ENCODE results near the gene BRICD5.
A peak's percentile ranks its signal among the peaks of the same experiment; 100 is the strongest.

Gene BRICD5

DNA sequence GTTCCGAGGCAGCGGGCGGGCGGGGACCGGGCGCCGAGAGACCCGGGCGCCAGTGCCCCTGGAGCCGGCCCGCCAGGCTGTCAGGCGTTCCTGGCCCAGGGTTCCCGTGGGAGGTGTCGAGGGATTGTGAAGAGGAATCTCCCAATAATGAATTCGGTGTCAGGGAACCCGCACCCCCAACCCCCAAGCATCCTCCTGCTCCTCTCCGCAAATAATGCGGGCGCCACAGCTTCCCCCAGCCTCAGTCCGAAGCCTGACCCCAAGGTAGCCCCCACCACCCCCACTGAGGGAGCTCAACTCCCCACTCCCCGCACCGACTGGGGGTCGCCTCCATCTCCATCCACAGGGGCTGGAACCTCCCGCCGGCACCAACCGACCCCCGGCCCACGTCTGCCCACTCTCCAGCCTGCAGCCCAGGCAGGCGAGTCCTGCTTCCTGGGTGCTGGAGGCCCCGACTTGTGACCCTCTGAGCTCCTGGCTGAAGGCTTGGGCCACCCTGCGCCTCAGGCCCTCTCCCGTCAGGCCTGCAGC lies 13.6 kb downstream of the BRICD5 start:
- no peak for DNase-seq

GRCh38 chr16:2196162-2196980 lies 14.3 kb downstream of the BRICD5 start, which contains the start of gene CASKIN1:
TSS of gene CASKIN1 (minus strand) at chr16:2196605. CDS start at chr16:2196432, 173 bp downstream.
- no peak for DNase-seq

DNA sequence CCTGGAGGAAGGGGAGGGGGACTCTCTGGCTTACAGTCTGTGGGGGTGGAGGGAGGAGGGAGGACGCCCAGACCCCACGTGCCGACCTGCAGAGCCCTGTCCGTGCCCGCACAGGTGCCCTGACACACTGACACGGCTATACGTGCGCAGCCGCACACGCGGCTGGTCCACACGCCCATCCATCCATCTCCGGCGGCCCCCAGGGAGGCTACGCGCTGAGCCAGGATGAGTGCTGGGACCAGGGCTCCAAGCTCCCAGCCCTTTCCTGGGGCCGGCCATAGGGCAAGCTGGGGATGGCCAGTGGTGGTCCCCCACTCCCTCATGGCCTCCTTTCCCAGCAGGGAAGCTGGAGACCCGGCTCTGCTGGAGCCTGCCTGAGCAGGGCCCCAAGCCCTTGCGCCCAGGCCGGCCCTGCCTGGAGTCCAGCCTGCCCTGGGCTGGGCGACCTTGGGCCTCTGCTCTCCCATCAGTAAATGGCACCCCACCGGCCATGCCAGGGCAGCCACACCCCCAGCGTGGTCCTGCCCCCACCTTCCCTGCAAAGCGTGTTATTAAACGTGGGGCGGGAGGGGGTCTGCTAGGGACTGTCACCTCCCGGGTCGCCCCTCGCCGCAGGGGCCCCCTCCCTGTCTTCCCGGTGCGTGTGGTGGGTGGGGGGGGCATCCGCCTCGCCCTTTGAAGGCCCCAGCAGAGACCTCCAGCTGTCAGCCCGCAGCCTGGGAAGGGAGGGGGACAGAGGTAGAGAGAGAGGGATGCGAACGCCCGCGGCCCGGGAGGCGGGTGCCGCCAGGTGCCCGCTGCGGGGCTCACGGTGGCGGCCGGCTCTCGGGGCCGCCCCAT lies 15.1 kb downstream of the BRICD5 start:
- DNase-seq, result no peak

DNA sequence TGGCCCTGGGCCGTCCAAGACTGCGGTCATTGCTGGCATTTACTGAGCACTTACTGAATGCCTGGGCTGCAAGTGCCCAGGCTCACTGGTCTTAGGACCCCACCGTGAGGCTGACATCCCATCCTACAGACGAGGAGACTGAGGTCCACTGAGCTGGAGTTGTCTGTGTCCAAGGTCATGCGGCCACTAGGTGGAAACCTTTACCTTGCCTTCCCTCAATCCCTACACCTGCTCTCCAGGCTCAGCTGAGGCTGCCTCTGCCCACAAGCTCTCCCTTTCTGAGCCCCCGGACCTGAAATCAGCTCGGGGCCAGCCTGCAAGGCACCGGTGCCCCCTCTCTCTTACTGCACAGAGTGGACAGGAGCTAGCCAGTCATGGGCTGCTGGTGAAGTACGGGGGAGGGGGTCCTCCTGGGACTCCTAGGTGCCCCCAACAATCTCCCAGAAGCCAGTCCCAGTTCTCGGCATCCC lies 15.8 kb downstream of the BRICD5 start:
- DNase-seq, result peak; percentile 45 to 56

DNA sequence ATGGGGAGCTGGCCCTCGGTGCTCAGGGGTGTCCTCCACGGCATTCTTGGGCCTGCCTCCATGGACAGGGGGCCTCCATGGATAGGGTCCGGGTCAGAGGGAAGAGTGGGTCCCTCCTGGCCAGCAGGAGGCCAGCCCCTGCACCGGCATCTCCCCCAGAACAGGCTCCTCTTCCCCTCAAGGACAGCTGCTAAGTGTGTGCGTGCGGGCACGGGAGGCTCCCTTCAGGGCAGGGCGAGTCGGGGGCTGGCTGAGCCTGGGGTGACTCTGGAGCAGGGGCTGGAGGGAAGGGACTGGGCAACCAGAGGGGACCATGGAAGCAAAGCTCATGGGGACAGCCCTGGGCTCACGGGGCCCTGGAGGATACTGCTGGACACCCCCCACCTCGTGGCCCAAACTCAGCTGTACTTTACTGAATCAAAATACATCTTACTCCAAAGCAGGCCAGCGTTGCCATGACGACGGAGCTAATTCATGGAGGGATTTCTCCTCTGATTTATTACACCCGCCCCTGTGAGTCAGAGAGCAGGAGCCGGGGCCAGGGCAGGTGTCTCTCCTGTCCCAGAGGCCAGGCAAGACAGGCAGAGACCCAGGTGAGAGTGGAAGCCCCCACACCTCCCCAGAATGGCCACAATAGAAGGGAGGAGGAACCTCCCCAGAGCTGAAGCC lies 16.4 kb downstream of the BRICD5 start:
- no peak for DNase-seq

- no peak for DNase-seq
Observed at GRCh38 chr16:2191446-2191706, 19.3 kb downstream of the BRICD5 start.

GRCh38 chr16:2190659-2191445 lies 19.8 kb downstream of the BRICD5 start:
- no peak for DNase-seq

DNA sequence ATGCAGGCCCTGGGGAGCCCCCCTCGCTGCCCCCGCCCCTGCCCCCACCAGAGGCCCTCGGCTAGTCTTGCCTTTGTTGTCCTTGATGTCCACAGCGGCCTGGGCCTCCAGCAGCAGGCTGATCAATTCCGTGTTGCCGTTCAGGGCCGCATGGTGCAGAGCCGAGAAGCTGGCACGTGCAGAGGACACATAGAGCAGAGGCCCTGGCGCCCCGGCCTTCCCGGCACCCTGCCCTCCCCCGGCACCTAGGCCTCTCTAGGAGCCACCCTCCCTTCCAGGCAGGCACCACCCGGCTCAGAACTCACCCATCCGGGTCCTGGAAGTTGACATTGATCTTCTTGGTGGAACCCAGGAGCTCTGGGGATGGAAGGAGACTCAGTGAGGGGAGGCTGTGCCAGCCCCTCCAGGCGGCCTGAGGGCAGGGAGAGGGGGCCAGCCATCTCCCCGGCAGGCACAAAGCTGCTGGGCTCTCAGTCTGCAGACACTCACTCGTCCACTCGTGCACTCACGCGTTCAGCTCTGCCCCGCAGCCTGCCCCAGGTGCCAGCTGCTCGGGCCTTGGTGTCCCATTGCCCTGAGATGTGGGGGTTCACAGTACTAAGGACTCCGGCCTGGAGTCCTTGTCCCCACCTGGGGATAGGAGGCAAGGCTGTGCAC lies 20.5 kb downstream of the BRICD5 start:
- no peak for DNase-seq

- DNase-seq, result no peak
Observed at GRCh38 chr16:2189252-2189893, 21.3 kb downstream of the BRICD5 start.

GRCh38 chr16:2188395-2188794 lies 22.3 kb downstream of the BRICD5 start:
- DNase-seq, result no peak

DNA sequence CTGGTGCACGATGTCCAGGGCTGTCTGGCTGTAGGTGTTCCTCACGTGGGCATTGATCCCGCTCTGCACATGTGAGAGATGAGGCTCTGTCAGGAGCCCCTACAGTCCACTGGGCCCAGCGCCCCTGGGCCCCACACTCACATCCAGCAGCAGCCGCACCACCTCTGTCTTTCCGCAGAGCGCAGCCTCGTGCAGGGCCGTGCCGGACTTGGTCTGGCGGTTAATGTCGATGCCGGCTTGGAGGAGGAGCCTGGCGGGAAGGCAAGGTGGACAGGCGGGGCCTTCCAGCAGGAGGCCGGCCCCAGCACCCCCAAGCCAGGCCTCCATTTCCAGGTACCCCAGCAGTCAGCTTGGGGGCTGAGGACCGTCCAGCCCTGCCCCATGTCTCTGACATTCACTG lies 23.5 kb downstream of the BRICD5 start:
- no peak for DNase-seq

DNA sequence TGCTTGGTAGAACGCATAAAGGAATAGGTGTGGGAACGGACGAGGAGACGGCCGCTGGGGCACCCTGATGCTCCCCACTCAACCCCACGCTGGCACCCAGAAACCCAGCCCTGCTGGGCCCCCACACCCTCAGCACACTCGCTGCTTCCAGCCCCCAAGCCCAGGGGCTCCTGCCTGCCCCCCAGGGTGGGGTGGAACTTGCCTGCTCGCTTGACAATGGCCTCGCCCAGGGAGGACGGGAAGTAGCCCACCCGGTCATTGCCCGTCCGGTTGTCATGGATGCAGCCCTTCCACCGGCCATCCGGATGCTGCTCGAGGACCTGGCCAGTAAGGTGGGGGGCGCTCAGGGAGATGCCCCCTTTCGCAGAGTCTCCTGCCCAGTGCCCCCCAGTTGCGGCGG lies 24.2 kb downstream of the BRICD5 start:
- no peak for DNase-seq

- DNase-seq, result no peak
Observed at GRCh38 chr16:2186064-2186463, 24.6 kb downstream of the BRICD5 start.

GRCh38 chr16:2184962-2185361 lies 25.7 kb downstream of the BRICD5 start:
- DNase-seq, result no peak

- DNase-seq, result no peak
Observed at GRCh38 chr16:2184346-2184745, 26.3 kb downstream of the BRICD5 start.

GRCh38 chr16:2183671-2184070 lies 27.0 kb downstream of the BRICD5 start:
- no peak for DNase-seq

DNA sequence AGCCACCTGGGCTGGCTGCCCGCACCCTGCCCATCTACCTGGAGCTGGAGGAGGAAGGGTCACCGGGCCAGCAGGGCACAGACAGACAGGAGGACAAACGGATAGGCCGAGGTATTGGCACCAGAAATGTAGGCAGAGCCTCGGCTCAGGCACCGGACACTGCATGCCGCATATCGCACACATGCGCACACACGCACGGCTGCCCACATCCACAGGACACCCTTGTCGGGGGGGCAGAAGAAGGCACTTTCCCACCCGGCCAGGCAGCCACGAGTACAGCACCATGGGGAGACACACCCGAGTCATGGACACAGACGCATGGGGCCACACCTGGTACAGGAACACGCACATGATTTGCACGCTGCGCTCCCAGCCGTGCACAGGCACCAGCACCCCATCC lies 28.7 kb downstream of the BRICD5 start:
- DNase-seq, result no peak

- no peak for DNase-seq
Observed at GRCh38 chr16:2180962-2181923, 29.4 kb downstream of the BRICD5 start.

DNA sequence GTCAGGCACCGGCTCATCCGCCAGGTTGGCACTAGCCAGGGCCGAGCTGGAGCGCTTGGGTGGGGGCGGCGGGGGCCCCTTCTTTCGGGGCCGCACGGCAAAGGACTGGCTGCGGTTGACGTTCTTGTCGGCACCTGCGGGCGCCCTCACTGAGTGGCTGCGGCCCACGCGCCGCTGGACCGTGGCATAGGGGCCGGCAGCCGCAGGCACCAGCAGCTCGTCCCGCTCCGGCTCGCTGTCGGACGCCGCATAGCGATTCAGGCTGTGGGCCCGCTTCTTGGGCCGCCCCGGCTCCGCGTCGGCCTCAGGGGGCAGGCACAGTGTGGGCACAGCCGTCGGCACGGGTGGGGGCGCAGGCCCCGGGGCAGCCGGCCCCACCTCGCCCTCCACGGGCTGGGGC lies 30.2 kb downstream of the BRICD5 start:
- DNase-seq, result no peak

DNA sequence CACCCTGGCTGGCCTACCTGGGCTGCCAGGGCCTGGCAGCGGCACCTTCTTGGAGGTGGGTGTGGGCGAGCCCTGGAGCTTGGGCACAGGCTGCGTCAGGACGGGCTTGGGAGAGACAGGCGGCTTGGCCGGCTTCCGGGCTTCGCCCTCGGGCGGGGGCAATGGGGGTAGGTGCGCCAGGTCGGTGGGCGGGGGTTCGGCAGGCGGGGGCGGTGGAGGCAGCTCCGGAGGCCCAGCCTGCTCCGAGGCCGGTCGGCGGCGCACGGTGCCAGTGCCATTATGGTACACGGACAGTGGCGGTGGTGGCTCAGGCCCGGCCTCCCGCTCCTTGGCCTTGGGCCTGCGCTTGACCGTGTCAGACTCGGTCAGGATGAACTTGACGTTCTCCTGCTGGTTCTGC lies 31.1 kb downstream of the BRICD5 start:
- DNase-seq, result no peak

All from activated CD4-positive, alpha-beta T cell treated with anti-CD3 and anti-CD28 coated beads for 4 hours (primary cell).